Measurements from ENCODE around the gene CSRNP3.
"Not testable (repeated sequence)": the region's sequence is repeated elsewhere in the genome, so short reads cannot be mapped to it uniquely, and the experiment has no call there.

The CSRNP3 gene

GRCh38 chr2:165547900-165548299 lies 78.4 kb downstream of the CSRNP3 start:
- DNase-seq = no peak

- DNase-seq = no peak
These were observed 80.1 kb downstream of the CSRNP3 start for GRCh38 chr2:165549619-165550018.

- DNase-seq = no peak
These were observed 89.3 kb downstream of the CSRNP3 start for GRCh38 chr2:165558832-165559231.

DNA sequence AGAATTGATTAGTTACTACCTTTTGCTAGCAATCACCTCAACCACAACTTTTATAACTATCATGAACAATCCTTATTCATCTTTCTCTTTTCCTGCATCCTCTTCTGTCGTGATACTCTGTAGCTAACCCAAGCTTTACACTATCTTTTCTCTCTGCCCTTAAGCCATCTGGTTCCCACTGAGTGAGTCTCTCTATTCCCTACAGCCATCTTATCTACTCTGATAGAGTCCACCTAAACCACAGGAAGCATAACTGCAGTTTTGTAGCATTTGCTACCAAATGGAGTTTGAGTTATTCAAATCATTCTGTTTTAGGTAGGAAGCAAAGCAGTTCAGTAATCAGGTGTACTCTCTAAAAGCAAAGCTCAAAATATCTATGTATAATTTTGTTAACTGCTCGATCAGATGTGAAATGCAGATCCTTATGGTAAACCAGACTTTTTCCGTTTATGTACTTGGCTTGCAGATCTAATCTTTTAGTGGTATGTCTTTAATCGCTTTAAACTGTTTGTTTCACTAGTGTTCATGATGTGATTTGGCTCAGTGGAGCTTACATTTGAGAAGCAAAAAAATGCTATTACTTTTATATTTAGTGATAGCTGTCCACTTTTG lies 91.0 kb downstream of the CSRNP3 start:
- DNase-seq = no peak

DNA sequence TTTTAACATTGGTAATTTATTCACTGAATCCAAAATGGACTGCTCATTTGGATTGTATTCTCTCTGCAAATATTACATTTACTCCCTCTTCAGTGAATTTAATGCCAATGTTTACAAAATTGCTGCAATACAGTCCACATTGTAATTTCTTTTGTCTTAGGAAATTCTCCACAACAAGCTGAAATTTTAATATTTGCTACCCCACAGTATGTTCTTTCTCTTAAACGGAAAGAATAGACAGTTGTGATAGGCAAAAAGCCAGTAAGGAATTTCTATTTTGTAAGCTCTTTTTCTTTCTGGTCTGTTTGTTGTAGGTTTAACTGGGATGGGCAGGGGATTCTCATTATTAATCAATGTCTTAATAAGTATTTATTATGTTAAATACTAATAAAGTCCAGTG lies 92.0 kb downstream of the CSRNP3 start:
- no peak for DNase-seq

DNA sequence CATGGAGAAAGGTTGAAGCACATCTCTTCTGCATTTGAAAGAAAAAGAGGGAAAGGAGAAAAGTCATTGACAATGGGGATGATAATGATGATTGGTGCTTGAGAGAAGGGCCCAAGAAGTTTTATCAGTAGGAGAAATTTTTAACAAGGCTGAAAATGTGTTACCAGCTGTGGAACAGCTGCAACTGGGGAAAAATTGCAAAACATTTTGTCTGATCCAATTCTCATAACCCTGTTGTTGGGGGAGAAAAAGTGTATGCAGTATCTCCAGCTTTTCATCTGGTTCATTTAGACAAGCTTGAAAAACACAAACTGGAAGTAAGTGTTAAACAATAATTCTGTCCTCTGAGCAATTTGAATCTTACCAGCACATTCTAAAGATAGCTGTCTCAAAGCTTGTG lies 92.7 kb downstream of the CSRNP3 start:
- DNase-seq = no peak

- DNase-seq = no peak
These were observed 94.1 kb downstream of the CSRNP3 start for GRCh38 chr2:165563468-165564225.

DNA sequence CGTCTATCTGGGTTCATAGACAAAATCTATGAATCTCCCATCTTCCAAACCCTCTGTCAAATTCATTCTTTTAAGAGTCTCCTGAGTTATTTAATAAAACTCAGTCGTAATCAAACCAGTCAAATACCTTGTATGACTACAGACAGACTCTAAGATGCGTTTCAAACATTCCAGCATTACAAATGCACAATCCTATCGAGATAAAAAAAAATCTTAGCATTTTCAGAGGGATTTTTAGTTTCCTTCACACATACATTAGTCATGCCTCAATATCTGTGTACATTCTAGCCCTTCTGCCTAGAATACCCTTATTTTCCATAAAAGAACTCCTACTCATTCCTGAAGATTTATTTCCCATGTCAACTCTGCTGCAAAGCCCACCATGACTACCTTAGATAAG lies 96.5 kb downstream of the CSRNP3 start:
- DNase-seq = no peak

GRCh38 chr2:165567273-165567672 lies 97.8 kb downstream of the CSRNP3 start:
- DNase-seq = no peak

DNA sequence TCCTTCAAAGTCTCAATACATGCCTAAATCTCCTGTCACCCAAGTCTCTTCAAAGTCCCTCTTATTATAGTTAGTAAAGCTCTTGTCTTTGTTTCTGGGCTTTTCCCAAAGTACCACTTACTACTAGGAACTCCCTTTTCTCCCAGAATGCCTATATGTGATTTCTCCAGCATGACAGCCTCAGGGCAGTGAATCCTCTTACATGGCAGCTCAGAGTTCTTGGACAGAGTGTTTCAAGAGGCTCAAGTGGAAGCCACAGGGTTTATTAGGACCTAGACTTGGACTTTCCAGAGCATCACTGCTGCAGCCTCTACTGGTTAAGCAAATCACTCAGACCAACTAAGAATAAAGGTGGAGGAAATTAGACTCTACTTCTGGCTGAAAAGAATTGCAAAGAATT lies 98.9 kb downstream of the CSRNP3 start:
- no peak for DNase-seq

GRCh38 chr2:165571477-165571876 lies 102.0 kb downstream of the CSRNP3 start:
- DNase-seq = no peak

DNA sequence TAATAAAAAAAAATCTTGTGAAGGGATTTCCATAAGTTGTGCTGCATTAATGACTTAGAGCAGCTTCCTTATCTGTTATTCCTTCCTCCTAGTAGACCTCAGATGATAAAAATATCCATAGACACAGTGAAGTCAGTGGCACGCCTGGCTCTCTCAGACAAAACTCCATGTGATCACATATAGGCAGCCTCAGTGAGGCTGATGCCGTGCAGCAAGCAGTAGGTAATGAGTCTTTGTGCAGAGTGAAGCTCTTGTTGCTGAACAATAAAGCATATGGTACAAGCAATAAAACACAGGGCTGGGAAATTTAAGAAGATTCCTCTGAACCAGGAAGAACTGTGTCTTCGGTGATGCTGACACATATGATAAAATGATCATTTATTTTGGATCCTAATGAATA lies 102.7 kb downstream of the CSRNP3 start:
- DNase-seq = no peak

DNA sequence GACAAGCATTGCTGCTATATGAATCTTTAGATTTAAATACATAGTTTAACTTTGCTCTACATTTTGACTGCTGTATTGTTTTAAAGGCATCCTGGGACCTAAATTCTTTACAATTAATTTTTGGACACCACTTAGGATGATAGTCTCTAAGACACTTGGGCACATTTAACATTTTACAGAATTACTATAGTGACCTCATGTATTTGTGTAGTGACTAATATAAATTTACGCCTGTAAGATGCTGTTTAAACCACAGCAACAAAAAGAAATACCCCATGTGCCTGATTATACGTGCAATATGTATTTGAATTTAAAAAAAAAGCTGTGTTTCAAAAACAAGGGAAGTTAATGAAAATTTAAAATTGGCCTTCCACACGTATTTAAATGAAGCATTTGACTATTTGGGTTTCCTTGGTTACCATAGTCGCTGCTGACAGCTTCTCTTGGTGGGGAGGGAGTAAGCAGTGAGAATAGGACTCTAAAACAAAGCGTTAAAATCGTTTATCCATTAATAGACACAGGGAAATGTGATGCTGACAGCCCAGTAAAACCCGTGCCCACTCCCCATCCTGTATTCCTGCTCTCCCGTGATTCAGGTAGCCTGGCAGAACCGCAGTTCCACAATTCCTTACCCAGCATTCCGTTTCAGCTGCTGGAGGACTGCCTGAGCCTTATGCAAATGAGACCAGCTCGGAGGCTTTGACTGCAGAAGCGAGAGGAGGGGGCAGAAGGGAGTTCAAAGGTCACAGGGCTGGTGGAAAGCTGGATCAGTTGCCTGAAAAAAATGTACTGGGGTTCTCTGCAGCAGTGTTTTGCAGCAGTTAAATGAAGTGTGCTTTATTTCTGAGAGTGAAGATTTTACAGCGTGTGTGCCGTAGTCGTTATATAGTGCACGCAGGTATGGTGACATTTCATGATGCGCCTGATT lies 104.3 kb downstream of the CSRNP3 start:
- no peak for DNase-seq

GRCh38 chr2:165575044-165575615 lies 105.6 kb downstream of the CSRNP3 start:
- no peak for DNase-seq

GRCh38 chr2:165576409-165577154 lies 107.1 kb downstream of the CSRNP3 start:
- no peak for DNase-seq

GRCh38 chr2:165582409-165582808 lies 112.9 kb downstream of the CSRNP3 start:
- DNase-seq = no peak

- no peak for DNase-seq
These were observed 113.5 kb downstream of the CSRNP3 start for GRCh38 chr2:165582863-165583506.

DNA sequence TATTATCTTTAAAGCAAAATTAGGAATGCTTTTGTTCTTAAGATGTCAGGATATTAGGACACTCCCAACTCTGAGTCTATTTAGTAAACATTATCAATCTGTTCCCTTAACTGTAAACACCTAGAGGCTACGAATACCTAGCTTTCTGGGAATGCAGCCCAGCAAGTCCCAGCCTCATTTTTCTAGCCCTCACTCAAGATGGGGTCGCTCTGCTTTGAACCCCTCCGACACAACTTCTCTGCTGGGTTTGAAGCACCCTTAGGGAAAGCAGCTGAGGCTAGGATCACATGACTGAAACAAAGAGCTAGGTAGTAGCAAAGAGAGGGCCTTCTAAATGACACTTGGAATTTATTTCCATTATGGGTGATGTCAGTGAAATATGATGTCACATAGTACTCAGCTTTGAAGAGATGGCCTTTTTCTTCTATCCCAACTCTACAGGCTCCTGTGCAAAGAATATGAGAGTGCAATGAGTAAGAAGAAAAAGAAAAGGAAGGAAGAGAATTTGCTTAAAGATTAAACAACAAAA lies 114.7 kb downstream of the CSRNP3 start:
- DNase-seq = no peak

- DNase-seq = no peak
These were observed 116.5 kb downstream of the CSRNP3 start for GRCh38 chr2:165586019-165586418.

- DNase-seq = no peak
These were observed 117.9 kb downstream of the CSRNP3 start for GRCh38 chr2:165587335-165587938.

GRCh38 chr2:165590999-165591398 lies 121.5 kb downstream of the CSRNP3 start:
- not testable (repeated sequence) for DNase-seq

Data from NK-92 treated with Interleukin-12 subunit alpha and Interleukin-12 subunit beta, amount 100 ng/mL, for 24 hours (cell line).